Activated CD4-positive, alpha-beta T cell treated with anti-CD3 and anti-CD28 coated beads, Interleukin-2, amount 50 U/mL, for 48 hours (primary cell): ENCODE results near the gene CAMK2B.
A peak's percentile ranks its signal among the peaks of the same experiment; 100 is the strongest.

ENCODE experiments used
- DNase-seq, 2 experiments: peaks; one replicate each; pipeline ENCODE4 v3.0.0-alpha.2; 2020

CAMK2B gene

GRCh38 chr7:44272456-44272855, 52.9 kb downstream of the CAMK2B start:
- DNase-seq = no peak

GRCh38 chr7:44269943-44270493, 55.4 kb downstream of the CAMK2B start:
- DNase-seq = no peak

GRCh38 chr7:44269417-44269816, 56.0 kb downstream of the CAMK2B start:
- no peak for DNase-seq

GRCh38 chr7:44268671-44269070, 56.7 kb downstream of the CAMK2B start:
- DNase-seq = no peak

GRCh38 chr7:44267719-44268421, 57.5 kb downstream of the CAMK2B start:
- DNase-seq = no peak

- no peak for DNase-seq
These were observed 58.2 kb downstream of the CAMK2B start for GRCh38 chr7:44267178-44267577.

- no peak for DNase-seq
These were observed 58.9 kb downstream of the CAMK2B start for GRCh38 chr7:44266526-44266925.

- DNase-seq = no peak
These were observed 59.7 kb downstream of the CAMK2B start for GRCh38 chr7:44265728-44266127.

GRCh38 chr7:44264221-44264931, 61.0 kb downstream of the CAMK2B start:
- no peak for DNase-seq

- no peak for DNase-seq
These were observed 61.9 kb downstream of the CAMK2B start for GRCh38 chr7:44263326-44264082.

GRCh38 chr7:44262031-44262430, 63.4 kb downstream of the CAMK2B start:
- DNase-seq = no peak

GRCh38 chr7:44261240-44261639, 64.2 kb downstream of the CAMK2B start:
- DNase-seq = no peak

- DNase-seq = peak; percentile 11 to 31
These were observed 65.6 kb downstream of the CAMK2B start for GRCh38 chr7:44259547-44260457.

- DNase-seq = no peak
These were observed 66.4 kb downstream of the CAMK2B start for GRCh38 chr7:44258865-44259546.

GRCh38 chr7:44258423-44258760, 67.0 kb downstream of the CAMK2B start:
- DNase-seq = peak in 1 of 2 experiments; percentile 16

GRCh38 chr7:44257618-44258422, 67.6 kb downstream of the CAMK2B start:
- DNase-seq = peak; percentile 78 to 83

- peak in 1 of 2 experiments; percentile 8 for DNase-seq
These were observed 68.2 kb downstream of the CAMK2B start for GRCh38 chr7:44257213-44257612.

GRCh38 chr7:44256459-44256858, 68.9 kb downstream of the CAMK2B start:
- DNase-seq = no peak

GRCh38 chr7:44251881-44252280, 73.5 kb downstream of the CAMK2B start:
- DNase-seq = no peak

- no peak for DNase-seq
These were observed 74.1 kb downstream of the CAMK2B start for GRCh38 chr7:44251269-44251668.
